ENCODE results near the gene PAM. TPM values are rescaled to one million over a fixed set of nuclear protein-coding genes. Genes with fewer than 3 reads are reported as not detected.

PAM gene
- 100 to 1,000 TPM in 1 of 2 donors, 10 to 100 TPM in 1; 66.5 to 153 TPM for total RNA-seq

- ATAC-seq (replicated peaks): peak; percentile 73
- Mint-ChIP-seq H3K4me3 (peak within 1 kb of the TSS; percentile 81), H3K4me1 (peaks cover 41% of the 10 kb centered on the region), H3K36me3 (ENCODE audit: low read depth) (peaks cover 49% of the 10 kb centered on the region), H3K9me3 (no peaks in the 10 kb centered on the region), H3K27me3 (no peaks in the 10 kb centered on the region), H3K27ac (peak within 1 kb of the TSS; percentile 99)
These were observed at the start of gene PAM for GRCh38 chr5:102754767-102755431. TSS of gene PAM (plus strand) at chr5:102755305. CDS start at chr5:102866196, 110,891 bp downstream.

GRCh38 chr5:102711525-102712385 lies 43.4 kb upstream of the PAM start:
- H3K4me1 Mint-ChIP-seq: peaks cover 9% of the 10 kb centered on the region
- H3K4me3 Mint-ChIP-seq: no peak overlapping the region
- H3K36me3 Mint-ChIP-seq (ENCODE audit: low read depth): no peaks in the 10 kb centered on the region
- no peak for ATAC-seq (replicated peaks)
- H3K27me3 Mint-ChIP-seq: peaks cover 23% of the 10 kb centered on the region
- H3K9me3 Mint-ChIP-seq: peaks cover 10% of the 10 kb centered on the region
- H3K27ac Mint-ChIP-seq: no peak overlapping the region

DNA sequence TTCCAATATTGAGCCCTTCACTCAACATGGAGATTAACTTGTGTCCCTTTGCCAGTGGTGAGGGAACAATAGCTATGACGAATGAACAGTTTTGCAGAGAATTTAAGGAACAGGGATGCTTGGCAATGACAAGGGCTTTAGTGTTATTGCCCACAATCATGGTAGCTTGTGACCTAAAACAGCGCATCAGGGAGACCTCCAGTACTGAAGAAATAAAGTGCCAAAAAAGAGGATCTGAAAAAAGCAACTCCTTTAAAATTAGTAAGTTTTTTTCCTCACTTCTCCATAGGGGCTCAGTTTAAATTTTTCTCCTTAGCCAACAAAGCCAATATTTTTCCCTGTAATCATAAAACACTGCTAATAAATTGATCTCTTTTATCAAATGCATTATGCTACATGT lies 41.8 kb upstream of the PAM start:
- no peaks in the 10 kb centered on the region for H3K36me3 Mint-ChIP-seq (ENCODE audit: low read depth)
- H3K9me3 Mint-ChIP-seq: peaks cover 10% of the 10 kb centered on the region
- H3K27me3 Mint-ChIP-seq: peaks cover 26% of the 10 kb centered on the region
- ATAC-seq (replicated peaks): no peak
- H3K4me3 Mint-ChIP-seq: no peak overlapping the region
- peak overlapping the region; percentile 13 for H3K27ac Mint-ChIP-seq
- H3K4me1 Mint-ChIP-seq: peaks cover 9% of the 10 kb centered on the region

- Mint-ChIP-seq H3K36me3 (ENCODE audit: low read depth) (no peaks in the 10 kb centered on the region), H3K27me3 (peaks cover 24% of the 10 kb centered on the region), H3K4me1 (peaks cover 9% of the 10 kb centered on the region), H3K4me3 (no peak overlapping the region), H3K9me3 (peaks cover 9% of the 10 kb centered on the region), H3K27ac (peak overlapping the region; percentile 13)
- no peak for ATAC-seq (replicated peaks)
These were observed 41.3 kb upstream of the PAM start for GRCh38 chr5:102713682-102714231.

- H3K4me3 Mint-ChIP-seq: peak overlapping the region; percentile 15
- peak; percentile 96 for ATAC-seq (replicated peaks)
- peaks cover 21% of the 10 kb centered on the region for H3K27me3 Mint-ChIP-seq
- peak overlapping the region; percentile 86 for H3K27ac Mint-ChIP-seq
- peaks cover 9% of the 10 kb centered on the region for H3K4me1 Mint-ChIP-seq
- H3K36me3 Mint-ChIP-seq (ENCODE audit: low read depth): no peaks in the 10 kb centered on the region
- peaks cover 4% of the 10 kb centered on the region for H3K9me3 Mint-ChIP-seq
These were observed 39.9 kb upstream of the PAM start for GRCh38 chr5:102715082-102715807.

GRCh38 chr5:102716017-102716416 lies 39.1 kb upstream of the PAM start:
- H3K27me3 Mint-ChIP-seq: peaks cover 14% of the 10 kb centered on the region

GRCh38 chr5:102718819-102719218 lies 36.3 kb upstream of the PAM start:
- Mint-ChIP-seq H3K27ac (no peak overlapping the region), H3K9me3 (peaks cover 8% of the 10 kb centered on the region), H3K27me3 (peaks cover 22% of the 10 kb centered on the region), H3K4me3 (no peak overlapping the region), H3K36me3 (ENCODE audit: low read depth) (no peaks in the 10 kb centered on the region), H3K4me1 (peaks cover 9% of the 10 kb centered on the region)
- peak; percentile 47 for ATAC-seq (replicated peaks)

More at GRCh38 chr5:102716017-102716416, 39.1 kb upstream of the PAM start:
- peaks cover 9% of the 10 kb centered on the region for H3K4me1 Mint-ChIP-seq
- peak overlapping the region; percentile 15 for H3K4me3 Mint-ChIP-seq
- H3K27ac Mint-ChIP-seq: peak overlapping the region; percentile 86
- ATAC-seq (replicated peaks): no peak
- H3K9me3 Mint-ChIP-seq: peaks cover 4% of the 10 kb centered on the region
- no peaks in the 10 kb centered on the region for H3K36me3 Mint-ChIP-seq (ENCODE audit: low read depth)

GRCh38 chr5:102719886-102720285 lies 35.2 kb upstream of the PAM start:
- Mint-ChIP-seq H3K4me1 (peaks cover 9% of the 10 kb centered on the region), H3K36me3 (ENCODE audit: low read depth) (no peaks in the 10 kb centered on the region), H3K4me3 (no peak overlapping the region), H3K27ac (no peak overlapping the region), H3K27me3 (peaks cover 20% of the 10 kb centered on the region), H3K9me3 (peaks cover 8% of the 10 kb centered on the region)
- ATAC-seq (replicated peaks): no peak

DNA sequence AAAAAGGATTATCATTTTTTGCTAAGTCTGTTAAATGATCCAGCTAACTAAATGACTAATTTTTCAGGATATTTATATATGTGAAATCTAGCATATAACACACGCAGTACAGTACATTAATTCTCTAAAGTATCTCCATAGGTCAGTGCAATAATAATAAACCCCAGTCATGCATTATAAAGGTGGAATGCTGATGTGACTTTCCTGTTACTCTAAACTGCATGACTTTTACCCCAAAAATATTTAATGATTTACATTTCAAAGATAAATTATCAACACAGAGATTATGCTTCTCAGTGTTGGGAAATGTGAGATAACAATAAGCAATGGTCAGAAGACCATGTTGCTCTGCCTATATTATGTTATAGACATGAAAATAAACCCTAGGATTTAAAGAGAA lies 34.1 kb upstream of the PAM start:
- no peaks in the 10 kb centered on the region for H3K4me1 Mint-ChIP-seq
- peaks cover 15% of the 10 kb centered on the region for H3K27me3 Mint-ChIP-seq
- H3K9me3 Mint-ChIP-seq: peaks cover 4% of the 10 kb centered on the region
- ATAC-seq (replicated peaks): no peak
- no peak overlapping the region for H3K4me3 Mint-ChIP-seq
- no peak overlapping the region for H3K27ac Mint-ChIP-seq
- H3K36me3 Mint-ChIP-seq (ENCODE audit: low read depth): no peaks in the 10 kb centered on the region

GRCh38 chr5:102722931-102723330 lies 32.2 kb upstream of the PAM start:
- ATAC-seq (replicated peaks): no peak
- Mint-ChIP-seq H3K4me1 (no peaks in the 10 kb centered on the region), H3K4me3 (no peak overlapping the region), H3K36me3 (ENCODE audit: low read depth) (no peaks in the 10 kb centered on the region), H3K9me3 (peaks cover 4% of the 10 kb centered on the region), H3K27ac (no peak overlapping the region), H3K27me3 (peaks cover 12% of the 10 kb centered on the region)

DNA sequence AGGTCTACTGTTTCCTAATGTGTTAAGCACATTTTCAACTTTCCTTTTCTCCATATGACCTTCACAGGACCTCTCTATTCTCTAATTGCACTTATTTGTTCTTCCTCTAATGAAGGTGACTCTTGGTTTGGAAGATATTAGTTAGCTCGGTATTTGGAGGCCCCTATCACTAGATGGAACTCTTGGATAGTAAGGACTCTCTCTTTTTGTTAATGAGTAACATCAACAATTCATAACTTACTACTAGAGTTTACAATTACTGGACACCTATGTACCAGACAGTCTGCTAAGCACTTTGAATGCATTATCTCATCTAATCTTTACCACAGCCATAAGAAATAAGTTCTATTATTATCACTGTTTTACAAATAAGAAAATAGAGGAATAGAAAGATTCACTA lies 23.4 kb upstream of the PAM start:
- Mint-ChIP-seq H3K4me1 (no peaks in the 10 kb centered on the region), H3K27me3 (peaks cover 3% of the 10 kb centered on the region)

DNA sequence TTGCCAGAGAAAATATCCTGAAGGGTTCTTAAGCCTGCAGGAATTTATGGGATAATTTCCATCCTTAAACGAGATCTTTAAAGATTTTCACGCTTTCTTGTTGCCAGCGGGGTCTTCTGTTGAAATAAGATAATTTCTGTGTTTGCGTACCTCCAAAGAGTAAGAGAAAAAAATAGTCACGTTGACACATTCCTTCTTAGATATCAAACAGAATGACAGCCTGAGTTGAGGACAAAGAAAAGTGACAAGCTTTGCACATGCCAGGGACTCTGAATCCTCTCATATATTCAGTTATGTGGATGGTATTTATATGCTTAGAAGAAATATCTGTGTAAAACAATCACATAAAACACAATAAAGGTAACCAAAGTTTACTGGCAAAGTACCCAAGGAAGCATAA lies 21.6 kb upstream of the PAM start:
- Mint-ChIP-seq H3K4me3 (no peak overlapping the region), H3K4me1 (no peaks in the 10 kb centered on the region), H3K27ac (no peak overlapping the region), H3K36me3 (ENCODE audit: low read depth) (no peaks in the 10 kb centered on the region), H3K9me3 (no peaks in the 10 kb centered on the region), H3K27me3 (peaks cover 3% of the 10 kb centered on the region)
- ATAC-seq (replicated peaks): no peak

More for the DNA sequence above, 23.4 kb upstream of the PAM start:
- no peaks in the 10 kb centered on the region for H3K36me3 Mint-ChIP-seq (ENCODE audit: low read depth)
- no peak for ATAC-seq (replicated peaks)
- no peaks in the 10 kb centered on the region for H3K9me3 Mint-ChIP-seq
- no peak overlapping the region for H3K27ac Mint-ChIP-seq
- no peak overlapping the region for H3K4me3 Mint-ChIP-seq

DNA sequence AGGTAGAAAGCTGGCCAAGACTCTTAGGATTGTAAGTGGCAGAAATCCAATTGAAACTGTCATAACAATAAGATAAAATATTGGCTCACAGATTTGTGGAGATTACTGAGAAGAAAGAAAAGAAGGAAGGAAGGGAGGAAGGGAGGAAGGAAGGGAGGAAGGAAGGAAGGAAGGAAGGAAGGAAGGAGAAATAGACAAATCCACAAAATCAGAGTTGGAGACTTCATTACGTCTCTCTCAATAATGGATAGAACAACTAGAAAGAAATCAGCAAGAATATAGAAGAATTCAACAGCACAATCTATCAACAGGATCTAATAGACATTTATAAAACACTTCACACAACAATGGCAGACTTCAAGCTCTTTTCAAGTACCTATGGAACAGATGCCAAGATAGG lies 17.9 kb upstream of the PAM start:
- Mint-ChIP-seq H3K36me3 (ENCODE audit: low read depth) (no peaks in the 10 kb centered on the region), H3K27ac (no peak overlapping the region)

GRCh38 chr5:102737805-102738469 lies 17.2 kb upstream of the PAM start:
- Mint-ChIP-seq H3K4me3 (no peak overlapping the region), H3K4me1 (no peaks in the 10 kb centered on the region), H3K27ac (no peak overlapping the region), H3K27me3 (no peaks in the 10 kb centered on the region), H3K9me3 (no peaks in the 10 kb centered on the region), H3K36me3 (ENCODE audit: low read depth) (no peaks in the 10 kb centered on the region)
- ATAC-seq (replicated peaks): no peak

More for the DNA sequence above, 17.9 kb upstream of the PAM start:
- no peak for ATAC-seq (replicated peaks)
- H3K4me3 Mint-ChIP-seq: no peak overlapping the region
- no peaks in the 10 kb centered on the region for H3K9me3 Mint-ChIP-seq
- no peaks in the 10 kb centered on the region for H3K4me1 Mint-ChIP-seq
- H3K27me3 Mint-ChIP-seq: no peaks in the 10 kb centered on the region
